EH (cell line): ENCODE measurements around the gene IL17RE.
A peak's percentile ranks its signal among the peaks of the same experiment; 100 is the strongest.

Experiments used
- DNase-seq: peaks from one replicate; pipeline ENCODE4 v3.0.0-alpha.2; 2015; ENCODE audit warnings: low read depth

The IL17RE gene

GRCh38 chr3:9906480-9906879 lies 3.8 kb downstream of the IL17RE start:
- no peak for DNase-seq

- no peak for DNase-seq
Measured at GRCh38 chr3:9908286-9908685, 5.6 kb downstream of the IL17RE start.

DNA sequence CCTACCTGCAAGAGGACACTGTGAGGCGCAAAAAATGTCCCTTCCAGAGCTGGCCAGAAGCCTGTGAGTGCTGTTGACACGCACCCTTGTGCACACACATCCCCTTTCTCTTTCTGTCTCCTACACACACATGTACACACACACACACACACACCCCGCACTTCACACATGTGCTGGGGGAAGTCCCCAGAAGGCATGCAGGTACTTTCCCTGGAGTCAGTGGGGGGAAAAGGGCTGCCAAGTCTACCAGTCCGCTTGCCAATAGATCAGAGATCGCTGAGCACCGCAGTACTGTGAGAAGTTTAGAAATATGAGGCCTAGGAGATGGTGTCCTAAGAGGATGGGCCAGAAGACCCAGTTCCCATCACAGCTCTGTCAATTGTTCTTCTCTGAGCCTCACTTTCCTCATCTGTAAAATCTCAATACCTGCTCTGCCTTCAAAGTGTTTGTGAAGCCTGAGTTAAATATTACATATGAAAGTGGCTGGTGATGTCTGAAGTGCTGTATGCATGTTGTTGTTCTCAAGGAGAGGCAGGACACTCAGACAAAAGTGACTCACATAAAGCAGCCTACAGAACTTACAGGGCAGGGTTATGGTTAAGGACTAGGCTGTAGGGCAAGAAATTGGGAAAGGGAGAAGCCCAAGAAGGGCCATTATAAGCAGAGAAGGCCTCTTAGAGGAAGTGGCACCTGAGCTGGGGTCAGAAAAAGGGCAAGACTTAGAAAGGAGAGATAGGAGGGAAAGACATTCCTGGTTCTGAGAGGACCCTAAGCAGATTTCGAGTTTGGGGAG lies 6.8 kb downstream of the IL17RE start:
- DNase-seq = no peak

DNA sequence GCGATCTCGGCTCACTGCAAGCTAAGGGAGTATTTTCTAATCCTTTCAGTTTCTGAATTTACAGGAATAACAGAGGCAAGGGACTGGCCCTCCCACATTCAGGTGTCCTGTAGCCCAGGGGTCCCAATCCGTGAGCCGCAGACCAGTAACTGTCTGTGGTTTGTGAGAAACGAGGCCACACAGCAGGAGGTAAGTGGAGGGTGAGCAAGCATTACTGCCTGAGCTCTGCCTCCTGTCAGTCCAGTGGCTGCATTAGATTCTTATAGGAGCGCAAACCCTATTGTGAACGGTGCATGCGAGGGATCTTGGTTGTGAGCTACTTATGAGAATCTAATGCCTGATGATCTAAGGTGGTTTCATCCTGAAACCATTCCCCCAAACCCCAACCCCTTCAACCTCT lies 9.2 kb downstream of the IL17RE start:
- no peak for DNase-seq

DNA sequence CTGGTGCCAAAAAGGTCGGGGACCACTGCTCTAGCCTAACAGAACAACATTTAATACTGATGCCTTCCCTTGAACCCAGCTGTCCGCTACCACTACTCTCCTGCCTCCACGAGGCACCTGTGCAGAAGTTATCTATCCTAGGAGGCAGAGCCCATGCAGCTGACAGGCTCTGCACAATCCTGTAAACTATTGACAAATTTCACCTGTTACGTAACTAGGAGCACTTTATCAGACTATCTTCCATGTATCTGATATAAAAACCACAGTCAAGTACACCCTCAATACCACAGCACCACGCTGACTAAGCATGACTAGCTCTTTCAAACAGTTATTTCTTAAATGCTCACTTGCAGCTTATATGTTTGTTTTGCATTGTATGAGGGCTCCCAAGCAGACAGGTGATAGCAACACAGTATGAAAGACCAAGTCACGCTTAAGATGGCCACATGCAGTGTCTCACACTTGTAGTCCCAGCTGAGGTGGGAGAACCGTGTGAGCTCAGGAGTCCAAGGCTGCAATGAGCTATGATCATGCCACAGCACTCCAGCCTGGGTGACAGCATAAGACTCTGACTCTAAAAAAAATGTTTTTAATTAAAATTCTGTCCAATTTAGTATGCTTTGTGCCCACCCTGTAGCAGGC lies 9.8 kb downstream of the IL17RE start:
- DNase-seq = peak; percentile 31

GRCh38 chr3:9913601-9914000 lies 11.0 kb downstream of the IL17RE start:
- no peak for DNase-seq

DNA sequence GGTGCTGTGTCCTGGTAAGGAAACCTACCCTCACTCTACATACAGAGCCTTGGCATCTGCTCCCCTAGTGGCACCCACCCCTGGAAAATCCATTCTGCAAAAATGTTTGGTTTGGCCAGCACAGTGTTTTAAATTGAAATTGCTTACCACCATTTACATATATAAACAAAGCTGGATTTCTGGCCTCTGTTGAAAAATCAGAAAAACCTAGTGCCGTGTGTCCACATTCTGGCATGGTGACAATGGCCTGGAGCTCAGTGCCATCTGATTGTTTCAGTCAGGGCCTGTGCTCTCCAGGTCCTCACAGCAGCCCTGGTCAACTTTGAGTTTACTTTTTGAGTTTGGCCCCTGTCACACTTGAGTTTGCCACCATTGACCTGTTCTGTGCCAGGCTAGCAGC lies 11.4 kb downstream of the IL17RE start:
- DNase-seq = no peak

DNA sequence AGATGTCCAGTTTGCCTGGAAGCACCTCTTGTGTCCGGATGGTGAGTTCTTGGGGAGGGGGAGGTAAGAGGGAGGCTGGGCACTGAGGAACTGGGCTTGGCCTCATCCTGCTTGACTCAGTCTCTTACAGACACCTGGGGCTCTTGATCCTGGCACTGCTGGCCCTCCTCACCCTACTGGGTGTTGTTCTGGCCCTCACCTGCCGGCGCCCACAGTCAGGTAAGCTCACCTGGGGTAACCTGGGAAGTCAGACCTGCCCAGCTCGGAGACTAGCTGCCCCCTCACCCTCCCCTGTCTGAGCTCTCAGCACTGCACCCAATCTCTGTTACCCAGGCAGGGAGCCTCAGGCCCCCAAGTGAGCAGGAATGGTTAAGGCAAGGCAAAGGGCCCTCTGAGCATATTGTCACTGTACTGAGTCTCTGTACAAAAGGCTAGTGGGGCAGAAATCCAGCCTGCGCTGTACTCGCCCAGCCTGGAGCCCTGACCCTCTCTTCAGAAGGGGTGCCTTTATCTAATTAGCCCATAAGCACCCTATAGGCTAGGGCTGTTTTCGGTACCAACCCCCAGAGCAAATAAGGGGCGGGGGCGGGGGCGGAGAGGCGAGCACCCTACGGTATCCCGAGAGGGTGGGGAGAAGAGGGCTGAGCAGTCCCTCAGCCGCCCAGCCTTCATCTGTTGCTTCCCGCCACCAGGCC lies 12.1 kb downstream of the IL17RE start:
- no peak for DNase-seq

GRCh38 chr3:9915254-9916141 lies 12.8 kb downstream of the IL17RE start:
- peak; percentile 84 for DNase-seq

- DNase-seq = peak; percentile 64
Measured at GRCh38 chr3:9916346-9916733, 13.7 kb downstream of the IL17RE start.

DNA sequence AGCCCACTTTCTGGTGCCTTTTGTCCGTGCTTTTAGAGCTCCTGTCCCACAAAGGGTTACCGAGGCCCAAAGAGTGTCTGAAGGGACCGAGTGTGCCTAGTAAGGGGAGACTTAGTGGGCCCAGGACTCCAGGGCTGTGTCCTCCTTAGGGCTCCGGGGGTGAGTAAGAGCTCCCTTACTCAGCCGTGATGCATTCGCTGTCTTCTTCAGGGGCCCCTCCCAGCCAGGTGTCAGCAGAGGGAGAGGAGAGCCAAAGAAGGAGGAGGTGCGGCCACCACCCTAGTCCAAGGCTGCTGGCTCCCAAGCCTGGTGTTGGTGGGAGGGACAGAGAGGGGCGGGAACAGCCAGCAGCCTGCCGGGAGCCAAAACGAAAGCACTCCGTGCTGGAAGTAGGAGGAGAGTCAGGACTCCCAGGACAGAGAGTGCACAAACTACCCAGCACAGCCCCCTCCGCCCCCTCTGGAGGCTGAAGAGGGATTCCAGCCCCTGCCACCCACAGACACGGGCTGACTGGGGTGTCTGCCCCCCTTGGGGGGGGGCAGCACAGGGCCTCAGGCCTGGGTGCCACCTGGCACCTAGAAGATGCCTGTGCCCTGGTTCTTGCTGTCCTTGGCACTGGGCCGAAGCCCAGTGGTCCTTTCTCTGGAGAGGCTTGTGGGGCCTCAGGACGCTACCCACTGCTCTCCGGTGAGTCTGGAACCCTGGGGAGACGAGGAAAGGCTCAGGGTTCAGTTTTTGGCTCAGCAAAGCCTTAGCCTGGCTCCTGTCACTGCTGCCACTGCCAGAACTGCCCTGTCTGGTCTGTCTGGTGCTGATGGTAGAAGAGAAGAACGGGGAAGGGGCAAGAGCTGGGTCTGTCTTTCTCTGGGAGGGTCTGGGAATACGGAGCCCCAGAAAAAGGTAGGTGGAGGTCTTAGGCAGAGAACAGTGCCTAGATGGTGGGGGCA lies 14.4 kb downstream of the IL17RE start, which contains the start of gene IL17RC:
IL17RC (plus strand) TSS at position 365 of the 947 bp plus-strand sequence; CDS start at position 583, 218 bp downstream.
- DNase-seq = peak; percentile 91

DNA sequence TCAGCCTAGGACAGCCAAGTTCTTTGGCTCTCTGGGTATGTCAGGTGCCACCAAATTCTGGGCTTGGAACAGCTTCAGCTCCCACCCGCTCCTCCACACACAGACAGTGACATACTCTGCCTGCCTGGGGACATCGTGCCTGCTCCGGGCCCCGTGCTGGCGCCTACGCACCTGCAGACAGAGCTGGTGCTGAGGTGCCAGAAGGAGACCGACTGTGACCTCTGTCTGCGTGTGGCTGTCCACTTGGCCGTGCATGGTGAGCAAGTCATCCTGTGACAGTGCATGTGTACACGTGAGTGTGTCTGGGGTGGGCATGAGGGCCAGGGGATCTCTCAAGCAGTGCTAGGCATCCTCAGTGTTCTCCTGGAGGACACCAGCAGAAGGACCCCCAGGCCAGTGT lies 15.2 kb downstream of the IL17RE start:
- no peak for DNase-seq

DNA sequence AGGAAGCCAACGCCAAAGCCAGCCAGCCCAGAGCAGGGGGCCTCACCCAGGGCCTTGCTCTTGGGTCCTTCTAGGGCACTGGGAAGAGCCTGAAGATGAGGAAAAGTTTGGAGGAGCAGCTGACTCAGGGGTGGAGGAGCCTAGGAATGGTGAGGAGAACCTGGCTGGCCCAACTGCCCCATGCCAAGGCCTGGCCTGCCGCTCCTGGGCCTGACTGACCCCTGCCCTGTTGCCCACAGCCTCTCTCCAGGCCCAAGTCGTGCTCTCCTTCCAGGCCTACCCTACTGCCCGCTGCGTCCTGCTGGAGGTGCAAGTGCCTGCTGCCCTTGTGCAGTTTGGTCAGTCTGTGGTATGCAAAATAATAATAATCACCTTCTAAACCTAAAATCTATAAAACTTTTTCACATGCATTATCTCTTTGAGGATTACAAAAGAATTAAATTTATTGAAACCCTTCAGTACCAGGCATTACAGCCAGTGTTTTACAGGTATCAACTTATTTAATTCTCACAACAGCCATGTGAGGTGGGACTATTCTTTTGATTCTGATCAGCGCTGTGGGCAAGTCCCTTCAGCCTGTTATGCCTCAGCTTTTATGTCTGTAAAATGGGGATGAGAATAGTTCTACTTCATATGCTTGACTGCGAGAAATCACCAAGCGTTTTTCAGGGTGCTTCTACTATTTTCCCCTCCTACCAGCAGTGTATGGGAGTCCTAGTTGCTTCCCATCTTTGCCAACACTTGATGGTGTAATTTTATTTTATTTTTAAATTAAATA lies 15.8 kb downstream of the IL17RE start:
- DNase-seq = no peak

DNA sequence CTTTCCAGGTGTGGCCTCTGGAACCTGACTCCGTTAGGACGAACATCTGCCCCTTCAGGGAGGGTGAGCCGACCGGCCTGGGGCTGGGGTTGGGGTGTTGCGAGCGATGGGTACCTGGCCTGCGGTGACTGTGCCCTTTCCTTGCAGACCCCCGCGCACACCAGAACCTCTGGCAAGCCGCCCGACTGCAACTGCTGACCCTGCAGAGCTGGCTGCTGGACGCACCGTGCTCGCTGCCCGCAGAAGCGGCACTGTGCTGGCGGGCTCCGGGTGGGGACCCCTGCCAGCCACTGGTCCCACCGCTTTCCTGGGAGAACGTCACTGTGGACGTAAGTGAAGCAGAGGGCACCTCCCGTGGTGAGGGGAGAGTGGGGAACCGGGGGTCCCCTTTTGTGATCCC lies 25.5 kb downstream of the IL17RE start:
- DNase-seq = no peak

DNA sequence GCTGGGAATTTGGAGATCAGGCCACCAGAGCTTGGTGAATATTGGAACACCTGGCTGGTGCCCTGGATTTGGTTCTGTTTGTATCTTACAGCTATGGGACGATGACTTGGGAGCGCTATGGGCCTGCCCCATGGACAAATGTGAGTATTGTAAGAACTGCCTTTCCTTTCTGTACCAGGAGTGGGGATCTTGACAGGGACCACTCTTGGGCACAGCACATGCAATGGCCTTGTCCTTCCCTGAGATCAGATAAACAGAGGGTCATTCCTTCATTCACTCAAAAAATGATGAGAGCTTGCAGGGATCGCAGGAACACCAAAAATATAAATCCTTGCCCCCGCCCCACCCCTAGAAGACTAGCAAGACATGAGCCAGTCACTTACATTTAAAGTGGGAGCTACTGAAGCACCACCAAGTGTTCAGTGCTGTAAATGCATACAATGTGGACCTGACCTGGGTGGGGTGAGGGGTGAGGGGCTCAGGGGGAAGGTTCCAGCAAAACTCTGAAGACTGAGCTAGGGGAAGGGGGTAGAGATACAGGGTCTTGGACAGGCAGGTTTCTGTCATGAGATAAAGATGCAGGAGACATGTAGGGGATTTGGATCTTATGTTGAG lies 28.3 kb downstream of the IL17RE start:
- DNase-seq = no peak

DNA sequence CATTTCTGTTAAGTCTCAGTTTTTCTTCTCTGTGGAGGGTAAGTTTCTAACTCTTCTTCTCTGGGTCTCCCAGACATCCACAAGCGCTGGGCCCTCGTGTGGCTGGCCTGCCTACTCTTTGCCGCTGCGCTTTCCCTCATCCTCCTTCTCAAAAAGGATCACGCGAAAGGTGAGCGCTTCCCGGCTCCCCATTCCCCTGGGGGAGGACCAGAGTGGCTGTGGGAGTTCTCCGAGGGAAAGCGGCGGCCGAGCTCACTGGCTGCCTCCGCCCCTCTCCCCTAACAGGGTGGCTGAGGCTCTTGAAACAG lies 29.8 kb downstream of the IL17RE start:
- no peak for DNase-seq

GRCh38 chr3:9932843-9933560 lies 30.4 kb downstream of the IL17RE start:
- DNase-seq = peak; percentile 76

- DNase-seq = peak; percentile 88
Measured at GRCh38 chr3:9933561-9934234, 31.1 kb downstream of the IL17RE start, which contains the start of gene CRELD1. TSS of gene CRELD1 (plus strand) at chr3:9933834. CDS start at chr3:9934439, 605 bp downstream.
